Spleen (tissue), 7 donors: Measurements from ENCODE around the gene GRIK4.

Source experiments
- CTCF ChIP-seq, 11 experiments: fragments of 200-600 bp in 7 of 11; fragments of 450-650 bp in 4 of 11; sonication (generic) in 4 of 11; IDR thresholded peaks in 8 of 11; conservative IDR thresholded peaks in 3 of 11; 1 replicate in 7 of 11; 2 replicates in 4 of 11; pipeline versions ENCODE4 v1.4.0 to v1.8.0; 2016 to 2021; ENCODE audit warnings: antibody characterized with exemption in 11 of 11, inconsistent platforms in 4 of 11, mild to moderate bottlenecking in 1 of 11
- POLR2A ChIP-seq, 3 donors: fragments of 450-650 bp; IDR thresholded peaks; one replicate each; pipeline ENCODE4 v1.5.1; 2017; ENCODE audit warnings: antibody characterized with exemption in 3 of 3, mild to moderate bottlenecking in 1 of 3
- POLR2AphosphoS5 ChIP-seq, 3 donors: sonication (generic); formaldehyde crosslinking; IDR thresholded peaks; one replicate each; pipeline ENCODE4 v1.5.1; 2017; ENCODE audit warnings: antibody characterized with exemption in 3 of 3
- donor health status: DM: no; HTN: no; CAD: no; lungs with moderate emphysema.
- donor health status: DM: no; HTN: no; CAD: no.
- donor health status: DM: no; HTN: no; CAD: no.

- no peak for TF ChIP-seq CTCF (IDR thresholded peaks at IDR 0.05 in 8 of 11, conservative IDR thresholded peaks at IDR 0.05 in 3 of 11)
- no peak for TF ChIP-seq POLR2A (IDR thresholded peaks at IDR 0.05)
- TF ChIP-seq POLR2AphosphoS5 (IDR thresholded peaks at IDR 0.05): no peak
These were observed 412.4 kb downstream of the GRIK4 start for GRCh38 chr11:120923866-120924508.
